ENCODE results near the gene DUSP9. TPM values are rescaled to one million over a fixed set of nuclear protein-coding genes. Genes with fewer than 3 reads are reported as not detected.
"Not testable (repeated sequence)": the region's sequence is repeated elsewhere in the genome, so short reads cannot be mapped to it uniquely, and the experiment has no call there.

DUSP9 gene
- polyA plus RNA-seq, 1 donor: 0.15 TPM

GRCh38 chrX:153670748-153671588, 24.0 kb downstream of the DUSP9 start:
- no peak for DNase-seq (ENCODE audit: low read depth)

- no peak for DNase-seq (ENCODE audit: low read depth)
Measured at GRCh38 chrX:153671589-153672530, 24.9 kb downstream of the DUSP9 start.

- DNase-seq (ENCODE audit: low read depth): no peak
Measured at GRCh38 chrX:153672531-153673427, 25.8 kb downstream of the DUSP9 start.

- no peak for DNase-seq (ENCODE audit: low read depth)
Measured at GRCh38 chrX:153673428-153674218, 26.6 kb downstream of the DUSP9 start, which contains the start of gene PNCK. Gene PNCK, minus strand, starts transcription at chrX:153673813. Its CDS starts 737 bp downstream, at chrX:153673076.

DNA sequence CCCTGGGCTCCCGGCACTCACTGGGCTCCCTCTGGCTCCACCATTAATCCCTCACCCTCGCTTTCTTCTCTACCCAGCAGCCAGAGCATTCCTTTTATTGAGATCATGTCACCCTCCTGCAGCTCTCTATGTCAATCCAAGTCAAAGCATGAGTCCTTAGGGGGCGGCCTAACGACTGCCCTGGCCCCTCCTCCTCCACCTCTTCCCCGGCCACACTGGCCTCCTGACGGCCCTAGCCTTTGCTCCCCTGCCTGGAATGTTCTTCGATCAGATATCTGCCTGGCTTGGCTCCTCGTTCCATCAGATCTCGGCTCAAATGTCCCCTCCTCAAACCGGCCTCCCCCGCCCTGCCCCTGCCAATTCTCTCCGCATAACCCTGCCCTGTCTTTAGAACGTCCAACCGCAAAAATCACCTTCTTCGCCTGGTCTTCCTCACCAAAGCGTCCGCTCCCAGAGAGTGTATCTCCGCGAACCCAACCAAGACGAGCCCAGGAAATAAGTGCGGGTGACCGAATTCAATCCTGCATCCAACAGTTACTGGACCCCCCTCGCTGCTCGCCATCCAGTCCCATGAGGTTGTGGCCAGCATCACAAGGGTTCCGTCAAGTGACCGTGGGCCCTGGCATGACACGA, 27.3 kb downstream of the DUSP9 start:
- DNase-seq (ENCODE audit: low read depth): no peak

GRCh38 chrX:153681175-153681574, 34.2 kb downstream of the DUSP9 start:
- DNase-seq (ENCODE audit: low read depth): no peak

GRCh38 chrX:153683486-153683885, 36.5 kb downstream of the DUSP9 start:
- DNase-seq (ENCODE audit: low read depth): not testable (repeated sequence)

- no peak for DNase-seq (ENCODE audit: low read depth)
Measured at GRCh38 chrX:153684467-153685155, 37.6 kb downstream of the DUSP9 start.

DNA sequence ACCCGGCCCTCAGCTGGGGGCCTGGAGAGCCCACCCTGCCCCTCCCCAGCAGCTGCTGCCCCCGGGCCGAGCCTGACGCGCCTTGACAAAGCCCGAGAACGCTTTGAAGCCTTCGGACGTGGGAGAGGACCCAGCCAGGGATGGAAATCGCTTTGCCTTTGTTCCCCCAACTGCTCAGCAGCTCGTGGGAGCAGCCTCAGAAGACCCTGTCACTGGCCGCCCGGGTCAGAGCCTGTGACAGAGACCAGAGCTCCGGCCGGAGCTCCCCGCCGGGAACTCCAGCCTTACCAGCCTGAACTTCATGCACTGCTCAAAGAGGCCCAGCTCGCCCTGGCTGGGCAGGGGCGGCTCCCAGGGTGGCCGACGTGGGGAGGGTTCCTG, 38.1 kb downstream of the DUSP9 start:
- no peak for DNase-seq (ENCODE audit: low read depth)

- DNase-seq (ENCODE audit: low read depth): no peak
Measured at GRCh38 chrX:153685751-153686696, 39.0 kb downstream of the DUSP9 start.

DNA sequence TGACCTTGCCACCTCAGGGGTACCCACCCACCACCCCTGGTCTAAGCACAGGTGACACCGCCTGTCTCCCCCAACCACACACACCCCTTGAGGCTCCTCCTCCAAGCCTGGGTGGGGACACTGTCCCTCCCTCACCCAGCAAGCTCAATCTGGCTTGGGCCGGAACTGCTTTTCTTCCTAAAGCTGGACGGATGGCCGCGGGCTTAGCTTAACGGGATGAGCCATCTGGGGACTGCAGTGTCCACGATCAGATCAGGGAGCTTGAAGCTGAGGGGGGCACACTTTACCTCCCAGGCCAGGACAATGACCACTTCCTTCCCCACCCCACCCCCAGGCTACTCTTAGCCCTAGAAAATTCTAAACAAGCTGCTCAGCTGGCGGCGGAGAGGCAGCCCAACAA, 39.7 kb downstream of the DUSP9 start:
- no peak for DNase-seq (ENCODE audit: low read depth)

GRCh38 chrX:153687121-153688039, 40.4 kb downstream of the DUSP9 start, which contains the start of gene SLC6A8:
Gene SLC6A8, plus strand, starts transcription at chrX:153687926. Its CDS starts 649 bp downstream, at chrX:153688575.
- DNase-seq (ENCODE audit: low read depth): peak; percentile 8

- no peak for DNase-seq (ENCODE audit: low read depth)
Measured at GRCh38 chrX:153688071-153688470, 41.1 kb downstream of the DUSP9 start.

- DNase-seq (ENCODE audit: low read depth): no peak
Measured at GRCh38 chrX:153688506-153688905, 41.5 kb downstream of the DUSP9 start.

DNA sequence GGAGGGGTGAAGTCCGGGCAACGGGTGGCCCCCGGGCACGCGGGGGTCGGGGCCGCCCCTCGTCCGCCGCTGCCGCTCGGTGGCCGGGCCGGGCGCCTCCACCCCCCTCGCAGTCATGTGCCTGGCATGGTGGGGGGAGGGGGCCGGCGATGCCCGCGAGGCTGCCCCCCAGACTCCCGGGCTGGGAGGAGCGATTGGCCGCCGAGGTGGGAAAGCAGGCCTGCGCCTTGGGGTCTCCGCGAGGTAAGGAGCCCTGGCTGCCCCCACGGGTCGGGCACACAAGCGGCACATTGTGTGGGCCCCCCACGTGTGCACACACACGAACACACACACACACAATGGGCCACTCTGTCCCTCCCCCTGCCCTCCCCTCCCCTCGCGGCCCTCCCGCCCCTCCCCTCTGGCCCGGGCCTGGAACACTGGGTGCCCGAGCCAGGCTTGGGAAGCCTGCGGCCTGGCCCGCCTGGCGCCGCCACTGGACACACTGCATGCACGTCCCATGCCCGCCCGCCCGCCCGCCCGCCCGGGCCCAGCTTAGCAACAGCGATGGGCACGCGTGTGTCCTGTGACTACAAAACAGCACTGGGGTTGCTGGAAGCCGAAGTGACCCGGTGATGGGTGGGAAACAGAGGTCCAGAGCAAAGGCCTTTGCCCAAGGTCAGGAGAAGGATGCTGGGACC, 42.0 kb downstream of the DUSP9 start:
- no peak for DNase-seq (ENCODE audit: low read depth)

GRCh38 chrX:153689654-153690465, 42.9 kb downstream of the DUSP9 start:
- DNase-seq (ENCODE audit: low read depth): no peak

All from forelimb muscle (tissue), 1 donor.